KOPT-K1 (cell line): ENCODE results near the gene NXN.
A peak's percentile ranks its signal among the peaks of the same experiment; 100 is the strongest.

ENCODE experiments used
- H3K27ac ChIP-seq: fragments of 200-600 bp; sonication (generic); 2 replicates; pipeline ENCODE4 v1.5.1; 2016; ENCODE audit warnings: antibody characterized with exemption, mild to moderate bottlenecking, low read depth, low read length; ENCODE audit not compliant: poor library complexity, severe bottlenecking
- H3K36me3 ChIP-seq: fragments of 200-600 bp; sonication (generic); 2 replicates; pipeline ENCODE4 v1.5.1; 2017; ENCODE audit warnings: antibody characterized with exemption, mild to moderate bottlenecking, low read length, moderate library complexity; ENCODE audit not compliant: insufficient read depth
- H3K9me3 ChIP-seq: fragments of 200-600 bp; sonication (generic); 2 replicates; pipeline ENCODE4 v1.5.1; 2017; ENCODE audit warnings: antibody characterized with exemption, low read length, mild to moderate bottlenecking; ENCODE audit not compliant: insufficient read depth, poor library complexity, severe bottlenecking

The NXN gene

GRCh38 chr17:1010586-1010985, 31.0 kb upstream of the NXN start:
- Histone ChIP-seq H3K9me3 (no peaks in the 10 kb centered on the region), H3K36me3 (peaks cover 43% of the 10 kb centered on the region), H3K27ac (no peak overlapping the region)

DNA sequence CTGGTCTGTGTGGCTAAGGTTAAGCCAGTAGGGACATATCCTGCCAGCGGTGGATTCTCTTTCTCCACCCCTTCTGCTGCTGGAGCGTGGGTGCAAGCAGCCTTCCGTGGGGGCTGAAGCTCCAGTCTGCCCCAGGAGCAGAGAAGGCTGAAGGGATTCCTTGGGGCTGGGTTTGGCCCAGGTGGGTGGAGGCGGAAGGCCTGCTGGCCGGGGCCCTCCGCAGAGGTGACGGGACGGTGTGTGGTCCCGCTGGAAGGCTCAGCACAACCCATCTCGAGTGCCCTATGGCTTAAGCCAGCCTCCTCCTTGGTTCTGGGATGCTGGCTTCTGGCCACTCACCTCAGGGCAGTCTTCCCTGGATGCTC, 30.5 kb upstream of the NXN start:
- H3K27ac ChIP-seq = no peak overlapping the region
- H3K36me3 ChIP-seq = peaks cover 43% of the 10 kb centered on the region
- H3K9me3 ChIP-seq = no peaks in the 10 kb centered on the region

DNA sequence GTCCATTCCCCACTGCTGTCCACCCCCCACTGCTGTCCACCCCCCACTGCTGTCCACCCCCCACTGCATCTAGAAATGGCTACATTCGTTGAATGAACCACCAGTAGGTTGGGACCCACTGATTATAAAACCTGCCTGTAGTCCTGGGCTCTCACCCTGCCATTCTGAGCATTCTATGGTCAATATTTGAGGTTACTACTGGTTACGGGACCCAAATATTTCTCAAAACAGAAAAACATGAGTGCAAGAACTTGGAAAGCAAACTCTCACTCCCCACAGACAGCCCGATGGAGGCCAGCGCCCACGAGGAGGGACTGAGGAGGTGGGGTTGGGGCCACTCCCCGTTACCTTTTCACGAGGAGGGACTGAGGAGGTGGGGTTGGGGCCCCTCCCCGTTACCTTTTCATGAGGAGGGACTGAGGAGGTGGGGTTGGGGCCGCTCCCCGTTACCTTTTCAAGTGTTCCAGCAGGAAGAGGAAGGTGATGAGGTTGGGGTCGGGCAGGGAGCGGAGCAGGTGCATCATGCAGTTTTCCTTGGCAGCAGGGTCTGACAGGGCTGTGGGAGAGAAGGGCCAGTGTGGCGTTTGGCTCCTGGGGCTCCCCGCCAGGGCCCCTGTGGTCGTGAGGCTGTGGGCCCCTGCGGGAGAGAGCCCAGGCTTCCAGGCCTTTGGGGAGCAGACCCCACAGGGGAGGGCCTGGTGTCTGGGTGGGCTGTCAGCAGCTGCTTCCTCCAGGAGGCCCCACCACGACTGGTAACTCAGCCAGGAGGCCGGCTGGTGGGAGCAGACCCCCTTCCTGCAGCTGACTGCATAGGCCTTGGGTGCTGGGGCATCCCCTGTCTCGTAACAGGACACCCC, 29.9 kb upstream of the NXN start:
- no peak overlapping the region for H3K27ac ChIP-seq
- H3K9me3 ChIP-seq = no peaks in the 10 kb centered on the region
- peaks cover 43% of the 10 kb centered on the region for H3K36me3 ChIP-seq

DNA sequence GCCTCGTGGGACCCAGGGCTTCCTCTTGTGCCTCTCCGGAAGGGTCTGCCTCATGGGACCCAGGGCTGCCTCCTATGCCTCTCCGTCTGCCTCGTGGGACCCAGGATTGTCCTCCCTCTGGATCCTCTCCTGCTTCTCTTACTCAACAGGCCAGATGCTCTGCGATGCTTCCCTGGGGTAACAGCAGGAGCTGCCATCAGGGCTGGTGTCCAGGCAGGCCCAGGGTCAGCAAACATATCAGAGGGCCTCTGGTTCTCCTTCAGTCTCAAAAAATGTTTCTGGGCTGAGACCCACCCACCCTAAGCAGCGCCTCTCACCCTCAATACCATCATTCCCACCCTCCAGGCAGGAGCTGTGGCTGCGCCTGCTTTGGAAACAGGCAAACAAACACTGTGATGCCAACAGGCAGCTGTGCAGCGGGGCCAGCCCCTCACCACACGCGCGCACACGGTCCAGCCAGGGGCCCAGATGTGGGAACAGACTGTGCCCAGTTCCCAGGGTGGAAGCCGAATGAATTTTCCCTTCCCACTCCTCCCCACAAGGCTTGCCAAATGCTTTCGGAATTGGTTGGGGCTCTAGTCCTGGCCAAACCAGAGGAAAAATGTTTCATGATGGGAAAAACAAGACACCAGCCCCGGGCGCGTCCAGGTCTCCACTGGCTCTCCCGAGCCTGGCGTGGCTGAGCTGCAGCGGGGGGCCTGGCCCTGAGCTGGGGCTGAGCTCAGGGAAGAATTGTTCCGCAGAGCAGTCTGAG, 28.6 kb upstream of the NXN start:
- Histone ChIP-seq H3K36me3 (peaks cover 48% of the 10 kb centered on the region), H3K27ac (no peak overlapping the region)

DNA sequence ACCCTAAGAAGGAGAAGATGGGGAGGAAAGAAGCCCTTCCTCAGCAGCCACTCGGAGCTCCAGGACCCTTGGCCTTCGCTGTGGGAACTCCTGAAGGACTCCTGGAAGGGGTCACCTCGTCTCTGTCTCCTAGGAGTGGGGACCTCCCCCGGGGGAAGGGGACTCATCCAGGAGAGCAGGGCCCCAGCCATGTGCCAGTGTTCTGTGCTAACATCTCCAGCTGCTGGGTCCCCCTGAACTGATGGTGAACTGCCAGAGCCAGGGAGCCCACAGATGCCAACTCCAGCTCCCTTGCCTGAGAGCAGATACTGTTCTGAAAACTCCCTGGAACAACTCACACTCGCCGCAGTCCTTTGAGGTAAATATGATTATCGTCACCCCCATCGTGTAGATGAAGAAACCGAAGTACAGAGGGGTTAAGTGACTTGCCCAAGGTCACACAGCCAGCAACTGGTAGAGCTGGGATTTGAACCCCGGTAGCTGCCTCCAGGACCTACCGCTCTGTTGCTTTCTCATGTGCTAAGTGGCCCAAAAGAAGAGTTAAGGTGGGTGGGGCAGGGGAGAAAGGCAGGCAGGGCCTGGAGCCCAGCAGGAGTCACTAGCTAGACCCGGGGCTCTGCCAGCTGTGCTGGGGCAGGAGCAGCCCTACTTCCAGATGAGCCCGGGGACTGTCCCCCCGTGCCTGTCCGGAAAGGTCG, 27.9 kb upstream of the NXN start:
- H3K36me3 ChIP-seq = peaks cover 55% of the 10 kb centered on the region
- H3K9me3 ChIP-seq = no peaks in the 10 kb centered on the region
- H3K27ac ChIP-seq = no peak overlapping the region

More for the DNA sequence above, 28.6 kb upstream of the NXN start:
- H3K9me3 ChIP-seq = no peaks in the 10 kb centered on the region

DNA sequence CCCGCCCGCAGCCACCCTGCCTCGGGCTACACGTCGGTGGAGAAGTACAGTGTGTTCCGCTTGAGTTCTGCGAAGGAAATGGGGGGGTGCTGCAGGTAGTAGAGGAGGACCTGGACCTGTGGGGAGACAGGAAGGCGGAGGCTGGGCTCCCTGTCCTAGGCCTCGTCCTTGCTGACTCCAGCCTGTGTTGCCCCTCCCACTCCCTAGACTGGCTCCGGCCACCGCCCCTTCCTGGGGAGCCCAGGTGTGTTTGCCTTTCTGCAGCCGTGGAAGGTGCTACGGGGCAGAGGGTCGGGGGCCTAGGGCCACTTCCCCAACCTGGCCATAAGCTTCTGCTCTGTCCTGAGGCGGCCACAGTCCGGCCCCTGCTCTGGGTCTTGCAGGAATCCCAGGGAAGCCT, 26.5 kb upstream of the NXN start:
- Histone ChIP-seq H3K36me3 (peaks cover 60% of the 10 kb centered on the region), H3K27ac (peak overlapping the region; percentile 70), H3K9me3 (no peaks in the 10 kb centered on the region)

DNA sequence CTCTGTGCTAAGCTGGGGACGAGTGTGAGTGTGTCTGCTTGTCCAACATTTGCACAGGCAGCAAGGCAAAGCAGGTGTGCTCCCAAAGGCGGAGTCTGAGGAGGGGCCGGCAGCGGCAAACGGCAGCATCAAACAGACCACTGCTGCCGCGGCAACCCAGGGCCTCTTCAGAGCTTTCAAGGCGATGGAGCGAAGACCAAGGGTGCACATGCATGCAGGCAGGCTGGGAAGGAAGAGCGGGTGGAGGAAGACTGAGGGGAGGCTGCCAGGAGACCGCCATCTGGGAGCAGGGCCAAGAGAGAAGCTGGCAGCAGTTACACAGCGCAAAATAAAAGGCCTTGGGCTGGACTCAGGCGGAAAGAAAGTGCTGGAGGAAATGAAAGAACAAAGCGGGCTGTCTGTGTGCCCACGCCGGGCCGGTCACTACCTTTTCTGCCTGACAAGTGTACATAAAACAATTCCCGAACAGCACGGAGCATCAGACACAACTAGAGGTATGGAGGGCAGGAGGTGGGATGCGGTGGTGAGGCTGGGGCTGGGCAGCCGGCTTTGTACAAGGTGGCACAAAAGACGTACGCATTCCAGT, 25.9 kb upstream of the NXN start:
- H3K36me3 ChIP-seq = peaks cover 61% of the 10 kb centered on the region
- no peaks in the 10 kb centered on the region for H3K9me3 ChIP-seq
- peak overlapping the region; percentile 70 for H3K27ac ChIP-seq

GRCh38 chr17:1004769-1005295, 25.3 kb upstream of the NXN start:
- Histone ChIP-seq H3K27ac (peak overlapping the region; percentile 70), H3K36me3 (peaks cover 59% of the 10 kb centered on the region), H3K9me3 (no peaks in the 10 kb centered on the region)

DNA sequence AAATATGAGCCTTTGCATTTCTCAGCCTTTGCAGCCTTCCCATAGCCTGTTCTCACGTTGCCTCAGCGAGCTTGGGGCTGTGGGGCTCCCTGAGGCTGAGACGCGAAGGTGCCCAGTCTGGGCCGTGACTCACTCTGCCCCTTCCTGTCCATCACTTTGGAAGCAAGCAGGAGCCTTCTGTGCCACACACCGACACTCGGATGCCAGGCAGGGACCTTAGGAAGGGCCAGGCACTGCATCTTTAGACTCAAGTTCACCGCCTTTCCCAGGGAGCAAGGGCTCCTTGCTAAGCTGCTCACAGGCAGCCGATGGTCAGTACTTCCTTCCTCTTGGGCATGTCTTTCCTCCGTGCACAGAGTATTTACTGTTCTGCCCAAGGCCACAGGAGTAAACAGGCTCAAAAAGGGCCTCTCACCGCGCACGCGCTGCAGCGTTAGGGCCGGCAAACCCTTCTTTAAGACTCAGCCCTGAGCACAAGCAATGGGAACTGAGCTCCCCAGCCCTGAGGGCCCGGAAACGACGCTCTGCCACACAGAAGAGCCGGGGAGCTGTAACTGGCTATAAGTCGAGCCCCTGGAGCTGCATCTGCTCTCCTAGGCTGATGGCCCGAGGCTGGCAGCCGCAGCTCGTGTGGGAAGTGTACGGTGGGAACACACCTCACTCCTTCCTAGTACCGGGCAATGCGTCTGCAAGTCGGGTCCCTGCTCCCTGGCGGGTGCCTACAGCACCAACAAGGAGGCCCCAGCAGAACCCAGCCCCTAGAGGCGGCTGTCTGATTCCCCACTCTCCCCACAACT, 24.6 kb upstream of the NXN start:
- Histone ChIP-seq H3K9me3 (no peaks in the 10 kb centered on the region), H3K27ac (peak overlapping the region; percentile 70), H3K36me3 (peaks cover 59% of the 10 kb centered on the region)

DNA sequence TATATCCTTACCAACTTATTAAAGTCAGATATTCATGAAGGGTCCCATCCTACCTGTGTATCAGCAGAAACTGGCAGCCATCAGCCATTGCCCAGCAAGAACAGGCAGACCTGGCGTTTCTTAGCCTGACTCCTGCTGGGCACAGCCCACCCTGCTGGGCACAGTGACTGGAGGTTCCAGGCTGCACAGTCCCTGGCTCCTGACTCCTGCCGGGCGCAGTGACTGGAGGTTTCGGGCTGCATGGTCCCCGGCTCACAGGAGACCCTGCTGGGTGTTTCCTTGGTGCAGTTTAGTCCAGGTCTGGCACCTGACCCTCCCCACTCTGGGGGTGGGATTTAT, 24.0 kb upstream of the NXN start:
- H3K27ac ChIP-seq = peak overlapping the region; percentile 70
- no peaks in the 10 kb centered on the region for H3K9me3 ChIP-seq
- H3K36me3 ChIP-seq = peaks cover 58% of the 10 kb centered on the region

- Histone ChIP-seq H3K27ac (no peak overlapping the region), H3K9me3 (no peaks in the 10 kb centered on the region), H3K36me3 (peaks cover 54% of the 10 kb centered on the region)
These were observed 23.4 kb upstream of the NXN start for GRCh38 chr17:1002771-1003555.

- Histone ChIP-seq H3K27ac (no peak overlapping the region), H3K36me3 (peaks cover 48% of the 10 kb centered on the region), H3K9me3 (no peaks in the 10 kb centered on the region)
These were observed 22.8 kb upstream of the NXN start for GRCh38 chr17:1002412-1002753.

GRCh38 chr17:1001640-1002411, 22.2 kb upstream of the NXN start:
- Histone ChIP-seq H3K36me3 (peaks cover 43% of the 10 kb centered on the region), H3K9me3 (no peaks in the 10 kb centered on the region), H3K27ac (no peak overlapping the region)
